GM12872 (cell line): ENCODE measurements around the gene LCA5L.

Experiments
- CTCF ChIP-seq: IDR thresholded peaks from 3 replicates; pipeline ENCODE4 v1.5.1; 2011; ENCODE audit warnings: low read depth, mild to moderate bottlenecking, low read length, moderate library complexity; ENCODE audit not compliant: insufficient read depth

Gene LCA5L

GRCh38 chr21:39479164-39479813, 33.7 kb upstream of the LCA5L start:
- no peak for TF ChIP-seq CTCF

GRCh38 chr21:39474611-39475010, 29.0 kb upstream of the LCA5L start:
- TF ChIP-seq CTCF = no peak

- no peak for TF ChIP-seq CTCF
Measured at GRCh38 chr21:39472786-39473185, 27.2 kb upstream of the LCA5L start.

GRCh38 chr21:39471598-39471997, 26.0 kb upstream of the LCA5L start:
- TF ChIP-seq CTCF = no peak

- no peak for TF ChIP-seq CTCF
Measured at GRCh38 chr21:39468559-39468958, 23.0 kb upstream of the LCA5L start.

GRCh38 chr21:39467746-39468145, 22.2 kb upstream of the LCA5L start:
- TF ChIP-seq CTCF = no peak

GRCh38 chr21:39466584-39466983, 21.0 kb upstream of the LCA5L start:
- no peak for TF ChIP-seq CTCF

- TF ChIP-seq CTCF = no peak
Measured at GRCh38 chr21:39463308-39463707, 17.7 kb upstream of the LCA5L start.
